DND-41 (cell line): ENCODE measurements around the gene CEP85.

Experiments used
- ATAC-seq: fragments of 200-7000 bp; cut with Tn5 transposase; 3 replicates; pipeline ENCODE4 v1.9.1; 2021; ENCODE audit warnings: low read depth; ENCODE audit not compliant: insufficient read depth
- DNase-seq: peaks from one replicate; pipeline ENCODE4 v3.0.0-alpha.2; 2020
- H2AFZ ChIP-seq: 2 replicates; pipeline ENCODE4 v1.6.0; 2012; ENCODE audit warnings: low read depth, low read length
- H3K27ac ChIP-seq: 2 replicates; pipeline ENCODE4 v1.5.1; 2012; ENCODE audit warnings: low read length, inconsistent platforms
- H3K27me3 ChIP-seq: fragments of 200-600 bp; sonication (generic); 2 replicates; pipeline ENCODE4 v1.6.0; 2012; ENCODE audit warnings: low read length, mild to moderate bottlenecking, inconsistent platforms; ENCODE audit not compliant: insufficient read depth, poor library complexity
- H3K36me3 ChIP-seq: 2 replicates; pipeline ENCODE4 v1.5.1; 2012; ENCODE audit warnings: low read length, inconsistent platforms; ENCODE audit not compliant: insufficient read depth
- H3K4me1 ChIP-seq: 2 replicates; pipeline ENCODE4 v1.5.1; 2012; ENCODE audit warnings: mild to moderate bottlenecking, low read length; ENCODE audit not compliant: insufficient read depth
- H3K4me2 ChIP-seq: 2 replicates; pipeline ENCODE4 v1.6.0; 2012; ENCODE audit warnings: mild to moderate bottlenecking, moderate library complexity, low read length, inconsistent platforms; ENCODE audit not compliant: insufficient read depth
- H3K4me3 ChIP-seq, 2 experiments: fragments of 200-600 bp in 1 of 2; shearing (Covaris generic) in 1 of 2; 2 replicates each; pipeline ENCODE4 v1.5.1; 2012 to 2016; ENCODE audit warnings: inconsistent platforms in 2 of 2, low read length in 2 of 2, mild to moderate bottlenecking in 2 of 2, low read depth in 1 of 2, moderate library complexity in 1 of 2
- H3K79me2 ChIP-seq: 2 replicates; pipeline ENCODE4 v1.6.0; 2012; ENCODE audit warnings: low read length, inconsistent platforms; ENCODE audit not compliant: insufficient read depth
- H3K9ac ChIP-seq: 2 replicates; pipeline ENCODE4 v1.6.0; 2012; ENCODE audit warnings: low read depth, mild to moderate bottlenecking, inconsistent platforms, low read length, moderate library complexity
- H3K9me3 ChIP-seq: 2 replicates; pipeline ENCODE4 v1.5.1; 2012; ENCODE audit warnings: low read length, moderate library complexity, mild to moderate bottlenecking, inconsistent platforms; ENCODE audit not compliant: insufficient read depth, severe bottlenecking
- H4K20me1 ChIP-seq: 2 replicates; pipeline ENCODE4 v1.6.0; 2012; ENCODE audit warnings: low read length; ENCODE audit not compliant: insufficient read depth
- EZH2 ChIP-seq: IDR thresholded peaks from 3 replicates; pipeline ENCODE4 v1.6.1; 2012; ENCODE audit warnings: borderline replicate concordance, low read depth, mild to moderate bottlenecking, moderate library complexity, low read length, inconsistent platforms; ENCODE audit not compliant: severe bottlenecking
- TF ChIP-seq, protein P1 (sequence below): IDR thresholded peaks from 2 replicates; pipeline ENCODE4 v1.5.1; 2012; ENCODE audit warnings: borderline replicate concordance, low read length, moderate library complexity, mild to moderate bottlenecking; ENCODE audit not compliant: poor library complexity, severe bottlenecking; ENCODE audit errors: extremely low read depth

CEP85 gene

DNA sequence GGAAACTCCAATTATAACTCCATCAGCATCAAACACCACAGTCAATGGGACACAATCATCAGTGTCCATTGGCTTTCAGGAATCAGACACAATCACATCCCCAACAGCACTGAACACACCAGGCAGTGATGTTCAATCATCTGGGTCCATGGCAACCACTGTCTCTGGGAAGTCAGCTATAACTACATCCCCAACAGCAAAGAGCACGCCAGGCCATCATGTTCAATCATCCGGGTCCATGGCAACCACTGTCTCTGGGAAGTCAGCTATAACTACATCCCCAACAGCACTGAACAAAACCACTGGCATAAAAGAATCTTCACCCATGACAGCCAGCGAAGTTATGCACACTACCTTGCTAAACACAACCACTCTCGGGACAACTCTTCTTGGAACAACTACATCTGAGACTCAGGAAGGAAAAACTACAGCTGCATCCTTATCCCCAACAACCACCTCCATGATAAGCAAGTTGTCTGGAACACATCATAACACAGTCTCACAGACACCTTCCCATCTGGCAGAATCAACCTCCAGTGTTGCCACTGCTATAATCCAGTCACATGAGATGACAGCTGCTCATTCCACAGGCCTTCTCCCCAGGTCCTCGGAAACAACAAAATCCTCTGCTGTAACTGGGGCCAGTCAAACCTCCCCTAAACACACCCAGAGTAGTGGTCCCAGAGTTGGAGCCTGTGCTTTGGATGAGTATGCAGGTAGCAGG, 23.7 kb upstream of the CEP85 start:
- Histone ChIP-seq H4K20me1 (no peaks in the 10 kb centered on the region), H3K4me2 (no peak overlapping the region), H3K27ac (no peak overlapping the region), H3K4me3 (no peak overlapping the region), H3K4me1 (no peaks in the 10 kb centered on the region), H3K9me3 (no peaks in the 10 kb centered on the region), H2AFZ (no peak overlapping the region), H3K27me3 (peaks cover 10% of the 10 kb centered on the region), H3K9ac (no peak overlapping the region), H3K79me2 (no peaks in the 10 kb centered on the region), H3K36me3 (no peaks in the 10 kb centered on the region)
- ATAC-seq, result no peak
- TF ChIP-seq, protein P1, sequence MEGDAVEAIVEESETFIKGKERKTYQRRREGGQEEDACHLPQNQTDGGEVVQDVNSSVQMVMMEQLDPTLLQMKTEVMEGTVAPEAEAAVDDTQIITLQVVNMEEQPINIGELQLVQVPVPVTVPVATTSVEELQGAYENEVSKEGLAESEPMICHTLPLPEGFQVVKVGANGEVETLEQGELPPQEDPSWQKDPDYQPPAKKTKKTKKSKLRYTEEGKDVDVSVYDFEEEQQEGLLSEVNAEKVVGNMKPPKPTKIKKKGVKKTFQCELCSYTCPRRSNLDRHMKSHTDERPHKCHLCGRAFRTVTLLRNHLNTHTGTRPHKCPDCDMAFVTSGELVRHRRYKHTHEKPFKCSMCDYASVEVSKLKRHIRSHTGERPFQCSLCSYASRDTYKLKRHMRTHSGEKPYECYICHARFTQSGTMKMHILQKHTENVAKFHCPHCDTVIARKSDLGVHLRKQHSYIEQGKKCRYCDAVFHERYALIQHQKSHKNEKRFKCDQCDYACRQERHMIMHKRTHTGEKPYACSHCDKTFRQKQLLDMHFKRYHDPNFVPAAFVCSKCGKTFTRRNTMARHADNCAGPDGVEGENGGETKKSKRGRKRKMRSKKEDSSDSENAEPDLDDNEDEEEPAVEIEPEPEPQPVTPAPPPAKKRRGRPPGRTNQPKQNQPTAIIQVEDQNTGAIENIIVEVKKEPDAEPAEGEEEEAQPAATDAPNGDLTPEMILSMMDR, result no peak
- no peak for TF ChIP-seq EZH2
- no peak for DNase-seq

DNA sequence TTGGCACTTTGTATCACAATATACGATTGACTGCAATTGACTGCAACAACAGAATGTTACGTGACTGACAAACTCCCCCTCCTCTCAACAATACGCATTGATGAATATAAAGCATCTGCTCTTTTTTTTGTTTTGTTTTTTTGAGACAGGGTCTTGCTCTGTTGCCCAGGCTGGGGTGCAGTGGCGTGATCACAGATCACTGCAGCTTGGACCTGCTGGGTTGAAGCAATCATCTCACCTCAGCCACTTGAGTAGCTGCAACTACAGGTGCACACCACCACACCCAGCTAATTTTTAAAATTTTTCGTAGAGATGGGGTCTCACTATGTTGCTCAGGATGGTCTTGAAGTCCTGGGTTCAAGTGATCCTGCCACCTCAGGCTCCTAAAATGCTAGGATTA, 21.3 kb upstream of the CEP85 start:
- Histone ChIP-seq H3K4me3 (no peak overlapping the region), H3K36me3 (no peaks in the 10 kb centered on the region), H3K4me2 (no peak overlapping the region), H3K9ac (no peak overlapping the region), H3K27me3 (peaks cover 10% of the 10 kb centered on the region), H3K4me1 (no peaks in the 10 kb centered on the region), H2AFZ (no peak overlapping the region), H4K20me1 (no peaks in the 10 kb centered on the region), H3K79me2 (no peaks in the 10 kb centered on the region), H3K27ac (no peak overlapping the region), H3K9me3 (no peaks in the 10 kb centered on the region)
- TF ChIP-seq, protein P1, result no peak
- TF ChIP-seq EZH2, result no peak
- ATAC-seq (no peak), DNase-seq (no peak)

DNA sequence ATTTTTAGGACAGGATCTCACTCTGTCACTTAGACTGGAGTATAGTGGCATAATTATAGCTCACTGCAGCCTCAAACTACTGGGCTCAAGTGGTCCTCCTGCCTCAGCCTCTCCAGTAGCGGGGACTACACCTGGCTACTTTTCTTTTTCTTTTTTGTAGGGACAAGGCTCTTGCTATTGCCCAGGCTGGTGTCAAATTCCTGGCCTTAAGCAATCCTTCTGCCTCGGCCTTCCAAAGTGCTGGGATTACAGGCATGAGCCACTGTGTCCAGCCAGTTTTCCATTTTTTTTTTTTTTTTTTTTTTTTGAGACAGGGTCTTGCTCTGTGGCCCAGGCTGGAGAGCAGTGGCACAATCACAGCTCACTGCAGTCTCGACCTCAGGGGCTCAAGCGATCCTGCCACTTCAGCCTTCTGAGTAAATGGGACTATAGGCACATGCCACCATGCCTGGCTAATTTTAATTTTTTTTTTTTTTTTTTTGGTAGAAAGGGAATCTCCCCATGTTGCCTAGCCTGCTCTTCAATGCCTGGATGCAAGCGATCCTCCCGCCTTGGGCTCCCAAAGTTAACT, 20.6 kb upstream of the CEP85 start:
- H3K79me2 ChIP-seq, result no peaks in the 10 kb centered on the region
- ATAC-seq, result no peak
- H2AFZ ChIP-seq, result no peak overlapping the region
- H3K4me2 ChIP-seq, result no peak overlapping the region
- H3K4me1 ChIP-seq, result no peaks in the 10 kb centered on the region
- H3K9me3 ChIP-seq, result no peaks in the 10 kb centered on the region
- peaks cover 10% of the 10 kb centered on the region for H3K27me3 ChIP-seq
- no peak overlapping the region for H3K9ac ChIP-seq
- DNase-seq, result no peak
- no peaks in the 10 kb centered on the region for H4K20me1 ChIP-seq
- H3K36me3 ChIP-seq, result no peaks in the 10 kb centered on the region
- no peak overlapping the region for H3K27ac ChIP-seq
- TF ChIP-seq EZH2, result no peak
- TF ChIP-seq, protein P1, result no peak
- no peak overlapping the region for H3K4me3 ChIP-seq
